HCT116 (cell line): ENCODE data around the gene EDDM3A. TPM values are rescaled to one million over a fixed set of nuclear protein-coding genes. Genes with fewer than 3 reads are reported as not detected.

Experiments used
- ATAC-seq: fragments of 200-7000 bp; cut with Tn5 transposase; 2 replicates; pipeline ENCODE4 v1.9.1; 2020; ENCODE audit warnings: mild to moderate bottlenecking, moderate library complexity
- BruUV-seq: library from RNA; stranded (reverse); fragments of 400-500 nt; replicated peaks from 2 replicates; lab custom pipeline; 2021; lab: Mats Ljungman, UMichigan
- CTCF ChIA-PET: fragments of 300-600 bp; sonication (Branson Sonifier 250); formaldehyde crosslinking; loops from one replicate; lab custom pipeline; 2021; ENCODE audit warnings: antibody characterized with exemption; lab: Charles Lee
- POLR2A ChIA-PET: fragments of 300-600, 350-600 bp; sonication (Branson Sonifier 250); formaldehyde crosslinking; loops from one replicate; lab custom pipeline; 2021; ENCODE audit warnings: antibody characterized with exemption; lab: Charles Lee
- RAD21 ChIA-PET, 2 experiments: fragments of 300-600 bp; sonication (Branson Sonifier 250); formaldehyde crosslinking; loops; one replicate each; lab custom pipeline; 2023; ENCODE audit warnings: low total read pairs in 2 of 2; ENCODE audit not compliant: uncharacterized antibody in 2 of 2, unreplicated experiment in 2 of 2, low non-redundant PET in 1 of 2; lab: Charles Lee
- DNase-seq: peaks from one replicate; pipeline ENCODE4 v3.0.0-alpha.2; 2010; ENCODE audit warnings: low read depth, low spot score
- H2AFZ ChIP-seq: fragments of 200-600 bp; shearing (Covaris generic), sonication (generic); 2 replicates; pipeline ENCODE4 v1.6.1; 2017; ENCODE audit warnings: low read depth, mixed run types, mixed read lengths, antibody characterized with exemption, low read length; ENCODE audit not compliant: poor library complexity, severe bottlenecking
- H3K27ac ChIP-seq: 2 replicates; pipeline ENCODE4 v1.5.1; 2012; ENCODE audit warnings: low read depth, low read length
- H3K27me3 ChIP-seq: fragments of 200-600 bp; sonication (generic); 2 replicates; pipeline ENCODE4 v1.6.1; 2016; ENCODE audit warnings: mixed run types, low read length, mixed read lengths; ENCODE audit not compliant: insufficient read depth
- H3K36me3 ChIP-seq, 2 experiments: fragments of 200-500 bp in 1 of 2; fragments of 200-600 bp in 1 of 2; sonication (Bioruptor generic) in 1 of 2; sonication (generic) in 1 of 2; 2 replicates each; pipeline versions ENCODE4 v1.5.1 to v1.6.1; 2014 to 2016; ENCODE audit warnings: low read length in 2 of 2, inconsistent platforms in 1 of 2, mixed read lengths in 1 of 2, mixed run types in 1 of 2; ENCODE audit not compliant: insufficient read depth in 2 of 2, control insufficient read depth in 1 of 2
- H3K4me1 ChIP-seq, 2 experiments: fragments of 200-600 bp in 1 of 2; sonication (generic) in 1 of 2; 2 replicates each; pipeline versions ENCODE4 v1.5.1 to v1.6.1; 2012 to 2017; ENCODE audit warnings: low read length in 2 of 2, inconsistent platforms in 1 of 2, mild to moderate bottlenecking in 1 of 2, mixed read lengths in 1 of 2, mixed run types in 1 of 2, moderate library complexity in 1 of 2; ENCODE audit not compliant: insufficient read depth in 2 of 2, control insufficient read depth in 1 of 2
- H3K4me2 ChIP-seq: fragments of 200-600 bp; sonication (generic); 2 replicates; pipeline ENCODE4 v1.6.1; 2017; ENCODE audit warnings: mixed run types, low read length, mixed read lengths
- H3K4me3 ChIP-seq, 2 experiments: fragments of 200-600 bp in 1 of 2; sonication (generic) in 1 of 2; replicated peaks in 1 of 2; 2 replicates each; pipeline ENCODE4 v1.5.1; 2011 to 2016; ENCODE audit warnings: low read length in 2 of 2, control low read depth in 1 of 2, low read depth in 1 of 2, mild to moderate bottlenecking in 1 of 2, mixed read lengths in 1 of 2, mixed run types in 1 of 2
- H3K79me2 ChIP-seq: fragments of 200-600 bp; sonication (generic); 2 replicates; pipeline ENCODE4 v1.6.1; 2017; ENCODE audit warnings: mild to moderate bottlenecking, mixed run types, low read length, moderate library complexity, mixed read lengths; ENCODE audit not compliant: insufficient read depth
- H3K9ac ChIP-seq: fragments of 200-600 bp; sonication (generic); 2 replicates; pipeline ENCODE4 v1.6.1; 2016; ENCODE audit warnings: low read length, mixed read lengths
- H3K9me2 ChIP-seq: fragments of 200-600 bp; sonication (generic), shearing (Covaris generic); 2 replicates; pipeline ENCODE4 v1.6.1; 2017; ENCODE audit warnings: mixed run types, mild to moderate bottlenecking, moderate library complexity; ENCODE audit not compliant: insufficient read depth
- H3K9me3 ChIP-seq, 2 experiments: fragments of 200-500 bp in 1 of 2; fragments of 200-600 bp in 1 of 2; sonication (Bioruptor generic) in 1 of 2; sonication (generic) in 1 of 2; 2 replicates each; pipeline ENCODE4 v1.6.1; 2014 to 2017; ENCODE audit warnings: low read length in 2 of 2, mixed read lengths in 2 of 2, inconsistent platforms in 1 of 2, low read depth in 1 of 2, mild to moderate bottlenecking in 1 of 2, mixed run types in 1 of 2, moderate library complexity in 1 of 2; ENCODE audit not compliant: control insufficient read depth in 1 of 2, insufficient read depth in 1 of 2
- H4K20me1 ChIP-seq: fragments of 200-600 bp; sonication (generic), shearing (Covaris generic); 2 replicates; pipeline ENCODE4 v1.6.1; 2017; ENCODE audit warnings: mixed run types, mild to moderate bottlenecking, moderate library complexity; ENCODE audit not compliant: insufficient read depth
- ATF3 ChIP-seq: IDR thresholded peaks from 2 replicates; pipeline ENCODE4 v1.6.1; 2012
- CEBPB ChIP-seq: IDR thresholded peaks from 2 replicates; pipeline ENCODE4 v1.6.1; 2012; ENCODE audit warnings: low read depth
- ELF1 ChIP-seq: IDR thresholded peaks from 2 replicates; pipeline ENCODE4 v1.6.1; 2012; ENCODE audit warnings: low read depth, borderline replicate concordance
- JUND ChIP-seq: IDR thresholded peaks from 2 replicates; pipeline ENCODE4 v1.6.1; 2012
- POLR2A ChIP-seq: IDR thresholded peaks from 2 replicates; pipeline ENCODE4 v1.7.0; 2011; ENCODE audit warnings: borderline replicate concordance; ENCODE audit not compliant: insufficient read depth, insufficient read length; ENCODE audit errors: extremely low read depth
- REST ChIP-seq: IDR thresholded peaks from 2 replicates; pipeline ENCODE4 v1.6.1; 2012; ENCODE audit warnings: low read depth
- SIN3A ChIP-seq: IDR thresholded peaks from 2 replicates; pipeline ENCODE4 v1.6.1; 2012; ENCODE audit warnings: low read depth
- SP1 ChIP-seq: IDR thresholded peaks from 2 replicates; pipeline ENCODE4 v1.6.1; 2012; ENCODE audit warnings: low read depth
- SRF ChIP-seq: IDR thresholded peaks from 2 replicates; pipeline ENCODE4 v1.6.1; 2012; ENCODE audit warnings: low read depth
- ZFX ChIP-seq: fragments of 450-650 bp; IDR thresholded peaks from 2 replicates; pipeline ENCODE4 v1.6.1; 2017
- ZNF274 ChIP-seq: fragments of 200-500 bp; sonication (Bioruptor generic); IDR thresholded peaks from 2 replicates; pipeline ENCODE4 v1.6.1; 2014; ENCODE audit warnings: mild to moderate bottlenecking, low read depth, low read length, inconsistent platforms
- intact Hi-C: fragments of 100-400 bp; cut with micrococcal nuclease; formaldehyde crosslinking; loops from 2 replicates; pipeline ENCODE4 v1.10.0; 2022
- total RNA-seq: library from RNA; stranded (reverse); gene quantifications from one replicate; pipeline ENCODE4 v1.2.1, GENCODE V29; 2021; ENCODE audit not compliant: unreplicated experiment
- TF ChIP-seq, protein P1 (sequence below): IDR thresholded peaks from 2 replicates; pipeline ENCODE4 v1.6.1; 2011; ENCODE audit warnings: mild to moderate bottlenecking, low read length, moderate library complexity; ENCODE audit not compliant: insufficient replicate concordance; ENCODE audit errors: extremely low read depth

Gene EDDM3A
- total RNA-seq, 1 experiment from 2014 or later, result not detected

DNA sequence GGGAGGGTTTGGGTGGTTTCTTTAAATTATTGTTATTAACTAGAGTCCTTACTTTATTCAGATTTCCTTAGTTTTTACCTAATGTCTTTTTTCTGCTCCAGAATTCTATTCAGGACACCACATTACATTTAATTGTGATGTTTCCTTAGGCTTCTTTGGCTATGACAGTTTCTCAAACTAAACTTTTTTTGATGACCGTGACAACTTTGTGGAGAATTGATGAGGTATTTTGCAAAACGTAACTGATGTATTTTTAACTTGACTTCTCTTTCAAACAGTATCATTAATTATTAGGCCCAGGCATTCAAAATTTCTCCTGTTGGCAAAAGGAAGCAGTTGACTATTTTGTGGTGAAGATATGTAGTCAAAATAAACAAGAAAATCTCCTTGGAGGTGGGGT is 45.9 kb downstream of the EDDM3A start:
- H3K27ac ChIP-seq, result no peak overlapping the region
- H3K4me3 ChIP-seq, result no peak overlapping the region
- H3K79me2 ChIP-seq, result no peaks in the 10 kb centered on the region
- H2AFZ ChIP-seq, result no peak overlapping the region
- no peaks in the 10 kb centered on the region for H3K9me3 ChIP-seq
- no peaks in the 10 kb centered on the region for H3K36me3 ChIP-seq
- BruUV-seq, result no TSS peak
- ChIA-PET POLR2A (no interaction called here), CTCF (no interaction called here), RAD21 (no interaction called here)
- H3K9me2 ChIP-seq, result no peaks in the 10 kb centered on the region
- no peaks in the 10 kb centered on the region for H3K4me1 ChIP-seq
- DNase-seq (no peak), ATAC-seq (no peak)
- H3K4me2 ChIP-seq, result no peak overlapping the region
- no peaks in the 10 kb centered on the region for H4K20me1 ChIP-seq
- H3K9ac ChIP-seq, result no peak overlapping the region
- H3K27me3 ChIP-seq, result no peaks in the 10 kb centered on the region
- intact Hi-C loops, result no loop called here
- no peak for TF ChIP-seq SP1
- no peak for TF ChIP-seq SIN3A
- TF ChIP-seq ZNF274, result no peak
- TF ChIP-seq REST, result no peak
- TF ChIP-seq ELF1, result no peak
- TF ChIP-seq ATF3, result no peak
- no peak for TF ChIP-seq ZFX
- TF ChIP-seq, protein P1, sequence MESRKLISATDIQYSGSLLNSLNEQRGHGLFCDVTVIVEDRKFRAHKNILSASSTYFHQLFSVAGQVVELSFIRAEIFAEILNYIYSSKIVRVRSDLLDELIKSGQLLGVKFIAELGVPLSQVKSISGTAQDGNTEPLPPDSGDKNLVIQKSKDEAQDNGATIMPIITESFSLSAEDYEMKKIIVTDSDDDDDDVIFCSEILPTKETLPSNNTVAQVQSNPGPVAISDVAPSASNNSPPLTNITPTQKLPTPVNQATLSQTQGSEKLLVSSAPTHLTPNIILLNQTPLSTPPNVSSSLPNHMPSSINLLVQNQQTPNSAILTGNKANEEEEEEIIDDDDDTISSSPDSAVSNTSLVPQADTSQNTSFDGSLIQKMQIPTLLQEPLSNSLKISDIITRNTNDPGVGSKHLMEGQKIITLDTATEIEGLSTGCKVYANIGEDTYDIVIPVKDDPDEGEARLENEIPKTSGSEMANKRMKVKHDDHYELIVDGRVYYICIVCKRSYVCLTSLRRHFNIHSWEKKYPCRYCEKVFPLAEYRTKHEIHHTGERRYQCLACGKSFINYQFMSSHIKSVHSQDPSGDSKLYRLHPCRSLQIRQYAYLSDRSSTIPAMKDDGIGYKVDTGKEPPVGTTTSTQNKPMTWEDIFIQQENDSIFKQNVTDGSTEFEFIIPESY, result no peak
- TF ChIP-seq POLR2A, result no peak
- no peak for TF ChIP-seq SRF
- TF ChIP-seq CEBPB, result no peak
- no peak for TF ChIP-seq JUND
